ENCODE measurements around the gene FOCAD.
"Not testable (repeated sequence)": the region's sequence is repeated elsewhere in the genome, so short reads cannot be mapped to it uniquely, and the experiment has no call there.

Gene FOCAD

DNA sequence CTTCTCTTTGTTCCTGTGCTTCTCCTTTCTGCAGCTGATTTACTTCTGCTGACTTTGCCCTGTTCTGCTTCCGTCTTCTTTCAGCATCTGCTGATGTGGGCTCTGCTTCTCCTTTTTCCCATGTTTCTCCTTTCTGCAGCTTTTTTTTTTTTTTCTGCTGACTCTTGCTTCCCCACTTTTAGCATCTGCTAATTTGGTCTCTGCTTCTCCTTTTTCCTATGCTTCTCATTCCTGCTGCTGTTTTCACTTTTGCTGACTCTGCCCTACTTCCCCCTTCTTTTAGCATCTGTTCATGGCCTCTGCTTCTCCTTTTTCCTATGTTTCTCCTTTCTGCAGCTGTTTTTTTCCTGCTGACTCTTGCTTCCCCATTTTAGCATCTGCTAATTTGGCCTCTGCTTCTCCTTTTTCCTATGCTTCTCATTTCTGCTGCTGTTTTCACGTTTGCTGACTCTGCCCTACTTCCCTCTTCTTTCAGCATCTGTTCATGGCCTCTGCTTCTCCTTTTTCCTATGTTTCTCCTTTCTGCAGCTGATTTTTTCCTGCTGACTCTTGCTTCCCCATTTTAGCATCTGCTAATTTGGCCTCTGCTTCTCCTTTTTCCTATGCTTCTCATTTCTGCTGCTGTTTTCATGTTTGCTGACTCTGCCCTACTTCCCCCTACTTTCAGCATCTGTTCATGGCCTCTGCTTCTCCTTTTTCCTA lies 289.3 kb downstream of the FOCAD start:
- DNase-seq (ENCODE audit: low read depth), result not testable (repeated sequence)

DNA sequence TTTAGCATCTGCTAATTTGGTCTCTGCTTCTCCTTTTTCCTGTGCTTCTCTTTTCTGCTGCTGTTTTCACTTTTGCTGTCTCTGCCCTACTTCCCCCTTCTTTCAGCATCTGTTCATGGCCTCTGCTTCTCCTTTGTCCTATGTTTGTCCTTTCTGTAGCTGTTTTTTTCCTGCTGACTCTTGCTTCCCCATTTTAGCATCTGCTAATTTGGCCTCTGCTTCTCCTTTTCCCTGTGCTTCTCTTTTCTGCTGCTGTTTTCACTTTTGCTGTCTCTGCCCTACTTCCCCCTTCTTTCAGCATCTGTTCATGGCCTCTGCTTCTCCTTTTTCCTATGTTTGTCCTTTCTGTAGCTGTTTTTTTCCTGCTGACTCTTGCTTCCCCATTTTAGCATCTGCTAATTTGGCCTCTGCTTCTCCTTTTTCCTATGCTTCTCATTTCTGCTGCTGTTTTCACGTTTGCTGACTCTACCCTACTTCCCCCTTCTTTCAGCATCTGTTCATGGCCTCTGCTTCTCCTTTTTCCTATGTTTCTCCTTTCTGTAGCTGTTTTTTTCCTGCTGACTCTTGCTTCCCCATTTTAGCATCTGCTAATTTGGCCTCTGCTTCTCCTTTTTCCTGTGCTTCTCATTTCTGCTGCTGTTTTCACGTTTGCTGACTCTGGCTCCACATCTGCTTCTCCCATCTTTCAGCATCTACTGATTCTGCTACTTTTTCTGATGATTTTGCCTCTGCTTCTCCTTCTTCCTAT lies 290.3 kb downstream of the FOCAD start:
- DNase-seq (ENCODE audit: low read depth), result not testable (repeated sequence)

DNA sequence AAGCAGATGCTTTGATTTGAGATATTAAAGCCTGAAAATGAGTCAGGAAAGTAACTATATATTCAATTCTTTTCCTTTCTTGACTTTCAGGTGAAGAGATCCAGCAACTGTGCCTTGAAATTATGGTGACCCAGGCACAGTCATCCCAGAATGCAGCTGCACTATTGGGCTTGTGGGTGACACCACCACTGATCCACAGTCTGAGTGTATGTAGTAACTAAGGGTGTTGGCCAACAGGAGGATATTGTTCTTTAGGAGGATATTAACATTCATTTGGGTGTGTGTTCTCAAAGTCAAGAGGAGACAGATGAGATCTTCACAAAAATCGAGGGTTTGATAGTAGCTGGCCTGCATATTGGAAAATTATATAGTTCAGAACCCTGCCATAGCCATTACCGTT lies 294.2 kb downstream of the FOCAD start:
- DNase-seq (ENCODE audit: low read depth), result no peak

DNA sequence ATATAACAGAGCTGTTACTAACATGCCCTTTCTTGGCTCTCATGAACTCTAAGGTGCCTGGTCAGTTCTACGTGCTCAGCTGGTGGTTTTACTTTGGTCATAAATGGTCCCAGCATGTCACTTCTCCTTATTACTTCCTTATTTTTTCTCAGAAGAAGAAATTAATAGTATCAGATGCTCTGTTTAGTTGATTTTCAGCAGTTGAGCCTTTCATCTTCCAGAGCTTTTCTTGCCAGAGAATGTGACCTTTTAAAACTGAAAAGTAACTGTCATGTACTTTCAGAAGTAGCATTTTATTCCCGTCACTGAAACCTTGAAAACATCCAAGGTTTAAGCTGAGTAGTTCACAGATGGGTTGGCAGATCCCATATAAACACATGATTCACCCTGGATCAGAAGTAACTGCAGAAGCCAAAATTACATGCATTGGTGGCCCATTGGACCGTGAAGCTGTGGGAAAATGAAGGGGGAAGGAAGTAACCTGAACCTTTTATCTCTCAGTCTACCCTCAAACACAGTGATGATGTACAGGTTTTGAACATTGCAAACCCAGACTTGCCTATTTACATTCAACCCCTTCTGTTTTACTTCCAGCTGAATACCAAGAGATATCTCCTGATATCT lies 296.9 kb downstream of the FOCAD start:
- DNase-seq (ENCODE audit: low read depth), result no peak

DNA sequence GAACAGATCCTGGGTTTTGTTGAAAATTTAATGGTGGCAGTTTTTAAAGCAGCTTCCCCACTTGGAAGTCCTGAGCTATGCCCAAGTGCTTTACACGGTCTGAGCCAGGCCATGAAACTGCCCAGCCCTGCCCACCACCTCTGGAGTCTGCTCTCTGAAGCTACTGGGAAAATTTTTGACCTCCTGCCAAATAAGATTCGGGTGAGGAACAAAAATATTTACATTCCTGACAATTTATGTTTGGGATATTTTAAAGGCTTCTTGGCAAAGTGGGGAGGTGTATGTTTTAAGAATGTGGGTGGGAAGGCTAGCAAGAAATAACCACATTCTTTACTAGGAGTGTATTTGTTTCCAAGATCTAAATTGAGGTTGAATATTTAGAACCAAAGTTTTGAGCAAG lies 297.4 kb downstream of the FOCAD start:
- DNase-seq (ENCODE audit: low read depth), result no peak

DNA sequence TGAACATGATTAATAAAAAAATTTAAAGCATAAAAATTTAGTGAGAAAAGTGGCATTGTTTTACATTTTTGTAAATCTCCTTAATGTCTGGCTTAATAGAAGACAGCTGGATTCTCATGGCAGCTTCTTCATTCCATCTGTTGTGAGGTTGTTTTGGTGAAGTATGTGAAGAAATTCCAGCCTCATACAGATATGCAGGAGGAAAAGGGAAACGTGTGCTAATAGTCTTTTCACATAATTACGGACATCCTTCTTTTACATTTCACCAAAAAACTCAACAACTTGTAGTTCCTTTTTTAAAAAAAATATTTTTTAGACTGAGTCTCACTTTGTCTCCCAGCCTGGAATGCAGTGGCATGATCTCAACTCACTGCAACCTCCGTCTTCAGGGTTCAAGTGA lies 300.4 kb downstream of the FOCAD start:
- no peak for DNase-seq (ENCODE audit: low read depth)

DNA sequence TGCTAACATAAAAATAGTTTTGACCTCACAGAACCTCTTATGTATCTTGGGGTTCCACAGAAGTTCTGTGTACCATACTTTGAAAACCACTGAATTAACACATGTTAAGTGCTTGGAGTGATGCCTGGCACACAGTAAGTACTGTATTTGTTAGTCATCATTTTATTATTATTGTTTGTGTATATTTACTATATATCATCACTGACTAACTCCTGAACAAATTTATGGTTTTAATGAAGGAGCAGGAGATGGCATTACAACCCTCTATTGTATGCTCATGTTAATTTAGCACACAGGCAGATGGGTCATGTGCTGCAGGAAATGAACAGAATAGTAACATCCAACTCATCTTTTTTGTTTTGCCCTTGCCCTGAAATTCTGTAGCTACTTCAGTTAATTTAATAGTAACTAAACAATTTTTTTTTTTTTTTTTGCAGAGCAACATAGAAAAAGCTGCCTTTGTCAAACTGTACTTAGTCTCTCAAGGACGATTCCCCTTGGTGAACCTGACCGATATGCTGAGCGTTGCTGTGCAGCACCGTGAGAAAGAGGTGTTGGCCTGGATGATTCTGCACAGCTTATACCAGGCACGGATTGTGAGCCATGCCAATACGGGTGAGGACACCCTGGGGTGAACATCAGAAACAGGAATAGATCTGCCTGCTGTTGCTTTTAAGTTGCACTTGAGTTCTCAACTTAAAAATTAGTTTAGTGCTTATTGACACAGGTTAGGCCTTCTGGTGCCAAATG lies 302.0 kb downstream of the FOCAD start:
- no peak for DNase-seq (ENCODE audit: low read depth)

DNA sequence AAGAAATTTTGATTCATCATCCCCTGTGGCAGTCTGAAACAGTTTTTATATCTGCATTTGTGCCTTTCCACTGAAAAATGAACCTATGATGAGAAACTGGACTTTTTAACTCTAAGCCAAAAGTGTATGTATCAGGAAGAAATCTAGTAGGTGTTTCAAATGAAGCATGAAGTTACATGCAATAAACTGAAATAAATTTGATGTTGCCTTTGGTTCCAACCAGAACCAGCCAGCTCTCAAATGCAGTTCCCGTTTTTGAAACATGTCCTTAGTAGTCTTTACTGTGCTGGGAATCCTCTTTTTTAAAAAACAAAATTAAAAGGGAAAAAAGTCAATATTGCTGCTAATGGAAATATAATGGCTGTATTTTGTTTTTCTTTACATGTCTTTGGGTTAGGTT lies 303.5 kb downstream of the FOCAD start:
- no peak for DNase-seq (ENCODE audit: low read depth)

DNA sequence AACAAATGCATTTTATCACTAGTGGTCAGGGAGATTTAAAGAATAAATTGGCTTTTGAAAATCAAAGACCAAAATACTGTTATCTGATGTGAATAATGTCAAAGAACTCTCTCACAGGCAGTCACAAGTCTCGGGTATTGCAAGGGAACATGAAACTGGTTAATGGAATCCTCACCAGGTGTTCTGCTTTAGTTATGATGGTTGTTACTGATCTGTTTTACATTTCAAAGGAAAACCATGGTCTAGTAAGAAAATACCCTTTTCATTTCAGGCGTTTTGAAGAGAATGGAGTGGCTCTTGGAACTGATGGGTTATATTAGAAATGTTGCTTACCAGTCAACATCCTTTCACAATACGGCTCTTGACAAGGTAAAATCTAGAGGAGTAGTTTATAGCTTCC lies 304.0 kb downstream of the FOCAD start:
- DNase-seq (ENCODE audit: low read depth), result no peak

DNA sequence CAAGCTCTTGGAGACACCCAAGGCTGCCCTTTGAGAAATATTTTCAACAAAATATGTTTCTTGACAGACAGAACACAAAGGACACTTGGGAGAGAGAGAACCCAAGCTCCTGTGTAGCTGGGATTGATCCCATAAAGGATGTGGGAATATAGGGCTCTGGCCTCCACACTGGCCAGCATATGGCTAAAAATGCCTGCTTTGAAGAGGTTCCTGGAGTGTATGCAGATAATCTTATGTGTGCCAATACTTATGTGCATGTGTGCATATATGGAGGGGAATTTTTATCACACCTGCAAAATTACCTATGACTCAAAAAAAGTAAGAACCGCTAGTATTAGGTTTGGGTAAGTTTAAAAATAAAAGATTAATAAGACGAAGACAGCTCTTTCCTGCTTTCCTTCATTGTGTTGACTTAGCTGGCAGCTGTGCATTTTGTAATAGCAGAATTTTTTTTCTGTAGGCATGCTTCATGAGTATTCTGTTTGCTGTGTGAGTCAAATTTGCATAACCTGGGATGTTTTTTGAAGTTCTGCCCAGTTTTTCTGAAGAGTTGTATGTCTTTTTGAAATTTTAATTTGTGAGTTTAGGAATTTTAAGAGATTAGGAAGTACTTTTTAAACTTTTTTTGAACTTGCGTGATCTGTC lies 304.7 kb downstream of the FOCAD start:
- DNase-seq (ENCODE audit: low read depth), result no peak

DNA sequence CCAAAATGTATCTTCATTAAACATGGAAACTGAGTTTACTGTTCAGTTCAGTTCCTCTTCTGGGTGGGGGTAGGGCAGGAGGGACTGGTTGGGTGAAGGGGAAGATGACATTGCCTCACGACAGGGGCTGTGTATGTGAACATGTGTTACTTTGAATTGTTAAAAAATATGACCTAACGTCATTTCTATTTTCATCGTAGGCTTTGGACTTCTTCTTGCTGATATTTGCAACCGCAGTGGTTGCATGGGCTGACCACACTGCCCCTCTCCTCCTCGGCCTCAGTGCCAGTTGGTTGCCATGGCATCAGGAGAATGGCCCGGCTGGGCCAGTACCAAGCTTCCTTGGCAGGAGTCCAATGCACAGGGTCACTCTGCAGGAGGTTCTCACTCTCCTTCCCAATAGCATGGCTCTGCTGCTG lies 305.9 kb downstream of the FOCAD start:
- DNase-seq (ENCODE audit: low read depth), result no peak

DNA sequence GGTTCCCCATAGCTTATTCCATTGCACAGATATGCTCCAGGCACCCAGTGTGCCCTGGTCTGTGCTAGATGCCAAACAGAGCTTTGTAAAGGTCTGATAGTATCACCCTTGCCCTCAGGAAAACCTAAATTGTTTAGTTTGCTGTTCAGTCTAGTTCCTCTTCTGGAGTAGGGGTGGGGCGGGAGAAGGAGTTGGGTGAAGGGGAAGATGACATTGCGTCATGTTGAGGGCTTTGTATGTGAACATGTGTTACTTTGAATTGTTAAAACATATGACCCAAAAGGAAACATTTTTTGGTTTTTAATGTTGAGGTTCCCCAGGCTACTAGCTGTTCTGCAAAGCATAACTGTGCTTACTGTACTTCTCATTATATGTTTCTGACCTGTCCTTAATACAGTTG lies 306.8 kb downstream of the FOCAD start:
- DNase-seq (ENCODE audit: low read depth), result no peak

DNA sequence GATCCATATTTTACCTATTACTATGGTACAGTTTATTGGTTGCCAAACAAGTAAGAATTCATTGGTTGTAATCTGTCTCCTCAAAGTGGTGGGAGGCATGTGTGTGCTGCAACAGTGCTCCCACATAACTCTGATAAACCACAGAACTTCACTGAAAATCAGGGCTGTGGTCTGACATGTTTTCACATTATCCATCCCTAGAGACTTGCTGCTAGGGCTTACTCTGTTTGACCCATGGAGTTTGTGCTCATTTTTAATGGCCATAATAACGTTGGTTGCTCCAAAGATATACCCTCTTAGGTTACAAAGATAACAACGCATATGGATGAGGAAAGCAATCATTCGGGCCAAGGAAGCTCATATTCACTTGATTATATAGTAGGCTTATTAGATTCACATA lies 310.4 kb downstream of the FOCAD start:
- DNase-seq (ENCODE audit: low read depth), result no peak

DNA sequence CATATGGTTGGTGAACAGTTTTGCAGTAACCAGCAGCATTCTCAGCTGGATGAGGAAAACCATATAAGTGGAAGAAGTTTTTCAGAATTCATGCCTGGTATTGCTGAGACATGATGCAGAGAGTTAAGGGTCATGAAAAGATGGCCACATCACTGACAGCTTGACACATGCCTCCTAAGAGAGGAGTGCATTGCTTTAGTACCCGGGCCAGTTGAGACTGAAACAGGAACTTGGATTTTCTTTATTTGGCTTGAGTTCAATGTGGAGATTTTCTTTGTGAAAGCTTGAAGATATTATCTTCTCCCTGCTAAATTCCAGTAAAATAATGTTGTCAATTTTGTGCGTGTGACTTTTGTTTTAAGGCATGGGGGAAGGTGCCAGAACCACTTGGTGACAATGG lies 311.6 kb downstream of the FOCAD start:
- DNase-seq (ENCODE audit: low read depth), result no peak

DNA sequence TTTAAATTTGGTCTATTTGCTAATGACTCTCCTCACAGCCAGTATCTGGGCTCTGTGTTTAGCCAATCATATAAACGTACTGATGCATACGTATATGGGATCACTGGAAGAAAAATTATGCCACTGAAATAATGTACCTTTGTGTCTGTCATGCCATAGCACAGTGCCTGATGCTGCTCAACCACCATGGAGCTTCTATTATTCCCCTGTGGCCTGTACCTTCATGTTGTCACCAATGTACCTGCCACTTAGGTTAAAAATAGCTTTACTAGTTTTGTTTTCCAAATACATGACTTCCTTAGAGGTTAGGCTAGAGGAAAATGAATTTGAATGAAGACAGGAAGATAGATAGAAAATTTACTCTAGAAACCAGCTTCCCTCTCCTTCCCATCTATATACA lies 312.8 kb downstream of the FOCAD start:
- no peak for DNase-seq (ENCODE audit: low read depth)

DNA sequence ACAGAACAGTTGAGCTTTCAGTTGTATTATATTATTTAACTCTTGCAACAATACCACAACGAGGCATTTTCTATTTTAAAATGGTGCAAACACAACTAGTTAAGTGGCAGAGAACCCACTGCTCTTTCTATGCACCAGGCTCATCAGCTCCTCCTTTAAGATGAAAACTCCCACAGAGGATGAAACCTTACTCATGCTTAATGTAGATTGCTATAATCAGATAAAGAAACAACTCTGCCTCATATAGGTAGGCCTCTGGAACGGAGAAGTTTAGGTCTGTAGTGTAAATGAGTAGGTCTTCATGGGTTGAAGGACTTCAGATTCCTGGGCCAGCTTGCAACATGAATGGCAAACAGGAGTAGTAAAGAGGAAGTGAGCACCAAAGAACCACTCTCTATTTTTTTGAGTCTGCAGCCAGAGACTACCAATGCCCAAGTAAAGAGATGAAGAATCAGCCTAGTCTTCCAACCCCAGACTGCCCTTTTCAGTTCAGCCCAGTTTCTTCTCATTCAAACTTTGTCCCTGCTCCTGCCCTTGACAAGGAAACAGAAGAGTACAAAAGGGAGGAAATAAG lies 313.5 kb downstream of the FOCAD start:
- DNase-seq (ENCODE audit: low read depth), result no peak

DNA sequence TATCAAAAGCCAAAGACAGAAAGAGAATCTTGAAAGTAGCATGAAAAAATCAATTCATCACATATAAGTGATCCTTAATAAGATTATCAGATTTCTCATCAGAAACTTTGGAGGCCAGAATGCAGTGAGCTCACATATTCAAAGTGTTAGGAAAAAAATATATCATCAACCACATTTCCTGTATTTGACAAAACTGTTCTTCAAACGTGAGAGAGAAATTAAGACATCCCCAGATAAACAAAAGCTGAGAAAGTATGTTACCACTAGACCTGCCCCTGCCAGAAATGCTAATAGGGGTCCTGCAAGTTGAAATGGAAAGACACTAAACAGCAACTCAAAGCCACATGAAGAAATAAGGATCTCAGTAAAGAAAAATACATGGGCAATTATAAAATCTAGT lies 317.5 kb downstream of the FOCAD start:
- DNase-seq (ENCODE audit: low read depth), result no peak

DNA sequence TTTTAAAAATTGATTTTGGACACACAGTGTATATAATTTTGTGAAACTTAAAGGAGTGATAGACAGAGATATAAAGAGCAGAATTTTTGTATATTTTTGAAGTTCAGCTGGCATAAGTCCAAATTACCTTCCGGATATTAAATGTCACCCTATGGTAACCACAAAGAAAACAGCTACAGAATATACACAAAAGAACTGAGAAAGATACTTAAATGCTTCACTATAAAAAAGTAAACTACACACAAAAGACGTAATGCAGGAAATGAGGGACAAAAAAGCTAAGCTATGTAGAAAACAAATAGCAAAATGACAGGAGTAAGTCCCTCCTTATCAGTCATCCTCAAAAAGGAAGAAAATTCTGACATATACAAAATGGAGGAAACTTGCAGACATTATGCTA lies 318.0 kb downstream of the FOCAD start:
- DNase-seq (ENCODE audit: low read depth), result no peak

DNA sequence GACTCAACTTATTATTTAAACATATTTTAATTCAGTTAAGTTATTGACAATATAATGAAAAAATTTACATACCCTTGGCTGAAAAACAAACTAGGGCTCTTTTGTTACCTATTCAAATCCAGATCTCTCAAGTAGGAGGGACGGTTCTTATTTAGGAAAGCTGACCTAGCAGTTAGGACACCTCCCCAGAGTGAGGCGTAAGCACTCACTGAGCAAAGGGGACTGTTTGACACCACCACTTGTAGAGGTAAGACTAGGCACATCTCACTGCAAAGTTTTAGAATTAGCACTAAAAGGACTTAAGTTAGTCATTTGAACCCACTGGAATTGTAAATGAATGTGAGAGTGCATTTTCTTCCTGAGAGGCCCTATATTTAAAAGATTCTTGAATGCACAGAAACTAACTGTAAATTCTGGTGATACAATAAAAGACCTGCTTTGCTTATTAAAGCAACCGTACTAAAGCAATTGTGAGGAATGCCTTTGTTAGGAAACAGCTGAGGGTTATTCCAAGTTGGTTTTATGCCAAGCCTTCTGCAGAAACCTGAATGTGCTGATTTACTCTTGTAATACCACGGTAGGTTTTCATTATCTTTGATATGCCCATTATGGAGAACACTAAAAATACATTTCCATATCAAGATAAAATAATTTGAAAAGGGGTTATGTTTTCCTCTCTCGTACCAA lies 331.2 kb downstream of the FOCAD start:
- DNase-seq (ENCODE audit: low read depth), result no peak

DNA sequence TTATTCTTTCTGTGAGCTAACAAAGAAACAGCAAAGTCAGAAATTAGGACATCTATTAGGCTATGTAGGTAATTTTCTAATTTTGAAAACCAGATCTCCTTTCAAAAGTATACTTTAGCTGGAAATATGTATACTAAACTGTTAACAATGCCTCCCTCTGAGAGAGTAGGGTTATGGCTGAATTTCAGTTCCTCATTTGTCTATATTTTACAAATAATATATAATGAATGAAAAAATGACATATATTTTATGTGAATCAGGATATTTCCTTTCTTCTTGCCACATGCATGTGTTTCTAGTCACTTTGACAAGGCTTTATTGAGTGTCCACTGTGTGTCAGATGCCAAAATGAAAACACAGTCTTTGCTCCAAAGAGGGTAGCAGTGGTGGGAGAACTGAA lies 331.9 kb downstream of the FOCAD start:
- DNase-seq (ENCODE audit: low read depth), result no peak

All from stimulated activated CD8-positive, alpha-beta memory T cell treated with anti-CD3 and anti-CD28 coated beads, Interleukin-4, amount 100 ng/mL, for 24 hours (primary cell).